ENCODE measurements around the gene LRRC46. TPM values are rescaled to one million over a fixed set of nuclear protein-coding genes. Genes with fewer than 3 reads are reported as not detected.

LRRC46 gene
- total RNA-seq, 1 donor from 2014 or later, result 1.0 TPM

DNA sequence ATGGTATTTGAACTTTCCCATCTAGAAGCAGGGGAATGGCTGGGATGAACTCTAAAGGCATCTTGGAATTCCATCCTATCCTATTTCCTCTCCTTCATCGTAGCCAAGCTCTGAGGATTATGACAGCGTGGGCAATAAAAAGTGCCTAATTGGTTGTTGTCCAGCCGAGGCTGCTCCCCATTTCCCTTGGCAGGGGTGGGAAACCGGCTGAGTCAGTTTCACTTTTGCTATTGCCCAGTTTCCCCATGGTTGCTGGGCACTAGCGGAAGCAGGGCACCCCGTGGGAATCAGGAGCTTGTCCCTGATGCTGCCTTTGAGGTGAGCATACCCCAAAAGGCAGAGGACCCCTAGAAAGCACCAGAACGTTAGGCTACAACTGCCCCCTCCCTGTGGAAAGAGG lies 50.8 kb downstream of the LRRC46 start:
- H3K27me3 Mint-ChIP-seq (ENCODE audit: unreplicated experiment), result peaks cover 13% of the 10 kb centered on the region
- TF ChIP-seq CTCF (IDR thresholded peaks at IDR 0.05; ENCODE audit: unreplicated experiment), result no peak
- H3K4me3 Mint-ChIP-seq (ENCODE audit: unreplicated experiment), result no peak overlapping the region
- no peak overlapping the region for H3K27ac Mint-ChIP-seq (ENCODE audit: unreplicated experiment)
- peaks cover 46% of the 10 kb centered on the region for H3K4me1 Mint-ChIP-seq (ENCODE audit: unreplicated experiment)
- H3K36me3 Mint-ChIP-seq (ENCODE audit: low read depth, unreplicated experiment), result no peaks in the 10 kb centered on the region
- no peaks in the 10 kb centered on the region for H3K9me3 Mint-ChIP-seq (ENCODE audit: unreplicated experiment)
- DNase-seq (ENCODE audit: low spot score), result no peak

DNA sequence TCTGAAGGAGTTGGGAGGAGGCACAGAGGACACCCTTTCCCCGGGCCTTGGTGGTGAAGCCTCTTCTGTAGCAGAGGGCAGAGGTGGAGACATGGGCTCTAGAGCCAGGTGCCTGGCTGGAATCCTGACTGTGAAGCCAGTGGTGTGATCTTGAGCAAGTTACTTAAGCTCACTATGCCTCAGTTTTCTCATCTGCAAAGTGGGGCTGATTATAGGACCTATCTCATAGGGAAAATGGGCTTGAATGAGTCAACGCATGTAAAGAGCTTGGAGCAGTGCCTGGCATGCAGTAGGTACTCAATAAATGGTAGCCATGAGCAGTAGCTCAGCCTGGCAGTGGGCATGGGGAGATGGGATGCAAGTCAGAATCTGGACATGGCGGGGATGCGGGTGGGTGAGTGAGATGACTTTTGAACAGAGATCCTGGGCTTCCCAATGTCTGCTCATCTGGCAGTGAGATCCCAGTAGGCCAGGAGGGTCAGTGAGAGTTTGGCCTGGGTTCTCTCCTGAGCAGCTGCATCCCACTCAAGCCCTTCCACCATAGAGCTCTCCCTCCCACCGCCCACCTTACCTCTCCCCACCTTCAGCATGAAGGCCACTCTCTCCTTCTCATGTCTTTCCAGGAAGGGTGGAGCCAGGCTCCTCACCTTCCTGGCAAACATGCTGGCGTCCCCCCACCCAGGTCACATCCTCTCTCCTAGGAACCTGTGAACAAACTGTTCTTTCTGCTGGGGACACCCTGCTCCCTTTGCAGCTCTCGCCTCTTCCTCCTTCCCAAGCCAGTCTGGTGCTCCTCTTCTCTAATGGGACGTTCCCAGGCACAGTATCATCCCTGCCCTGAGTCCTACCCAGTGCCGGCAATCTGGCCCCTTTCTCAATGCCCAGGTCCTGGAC lies 51.5 kb downstream of the LRRC46 start:
- no peak for DNase-seq (ENCODE audit: low spot score)
- Mint-ChIP-seq H3K27ac (ENCODE audit: unreplicated experiment) (peak overlapping the region; percentile 71), H3K9me3 (ENCODE audit: unreplicated experiment) (no peaks in the 10 kb centered on the region), H3K36me3 (ENCODE audit: low read depth, unreplicated experiment) (no peaks in the 10 kb centered on the region), H3K27me3 (ENCODE audit: unreplicated experiment) (peaks cover 13% of the 10 kb centered on the region), H3K4me1 (ENCODE audit: unreplicated experiment) (peaks cover 39% of the 10 kb centered on the region), H3K4me3 (ENCODE audit: unreplicated experiment) (no peak overlapping the region)
- TF ChIP-seq CTCF (IDR thresholded peaks at IDR 0.05; ENCODE audit: unreplicated experiment), result no peak

GRCh38 chr17:47883589-47884426 lies 52.3 kb downstream of the LRRC46 start:
- Mint-ChIP-seq H3K27me3 (ENCODE audit: unreplicated experiment) (peaks cover 13% of the 10 kb centered on the region), H3K9me3 (ENCODE audit: unreplicated experiment) (no peaks in the 10 kb centered on the region), H3K4me1 (ENCODE audit: unreplicated experiment) (peaks cover 31% of the 10 kb centered on the region), H3K36me3 (ENCODE audit: low read depth, unreplicated experiment) (no peaks in the 10 kb centered on the region), H3K4me3 (ENCODE audit: unreplicated experiment) (no peak overlapping the region), H3K27ac (ENCODE audit: unreplicated experiment) (no peak overlapping the region)
- no peak for DNase-seq (ENCODE audit: low spot score)
- TF ChIP-seq CTCF (IDR thresholded peaks at IDR 0.05; ENCODE audit: unreplicated experiment), result no peak

GRCh38 chr17:47884427-47884740 lies 52.9 kb downstream of the LRRC46 start:
- Mint-ChIP-seq H3K27me3 (ENCODE audit: unreplicated experiment) (peaks cover 11% of the 10 kb centered on the region), H3K9me3 (ENCODE audit: unreplicated experiment) (no peaks in the 10 kb centered on the region), H3K36me3 (ENCODE audit: low read depth, unreplicated experiment) (no peaks in the 10 kb centered on the region), H3K4me1 (ENCODE audit: unreplicated experiment) (peaks cover 25% of the 10 kb centered on the region), H3K4me3 (ENCODE audit: unreplicated experiment) (no peak overlapping the region), H3K27ac (ENCODE audit: unreplicated experiment) (no peak overlapping the region)
- no peak for DNase-seq (ENCODE audit: low spot score)
- TF ChIP-seq CTCF (IDR thresholded peaks at IDR 0.05; ENCODE audit: unreplicated experiment), result no peak

Data from endothelial cell (in vitro differentiated cells).